ENCODE data around the gene CXorf66. TPM values are rescaled to one million over a fixed set of nuclear protein-coding genes. Genes with fewer than 3 reads are reported as not detected.

The CXorf66 gene
- total and polyA plus RNA-seq, 2 of the 4 experiments (the other 2 are of a cell fraction) = not detected

DNA sequence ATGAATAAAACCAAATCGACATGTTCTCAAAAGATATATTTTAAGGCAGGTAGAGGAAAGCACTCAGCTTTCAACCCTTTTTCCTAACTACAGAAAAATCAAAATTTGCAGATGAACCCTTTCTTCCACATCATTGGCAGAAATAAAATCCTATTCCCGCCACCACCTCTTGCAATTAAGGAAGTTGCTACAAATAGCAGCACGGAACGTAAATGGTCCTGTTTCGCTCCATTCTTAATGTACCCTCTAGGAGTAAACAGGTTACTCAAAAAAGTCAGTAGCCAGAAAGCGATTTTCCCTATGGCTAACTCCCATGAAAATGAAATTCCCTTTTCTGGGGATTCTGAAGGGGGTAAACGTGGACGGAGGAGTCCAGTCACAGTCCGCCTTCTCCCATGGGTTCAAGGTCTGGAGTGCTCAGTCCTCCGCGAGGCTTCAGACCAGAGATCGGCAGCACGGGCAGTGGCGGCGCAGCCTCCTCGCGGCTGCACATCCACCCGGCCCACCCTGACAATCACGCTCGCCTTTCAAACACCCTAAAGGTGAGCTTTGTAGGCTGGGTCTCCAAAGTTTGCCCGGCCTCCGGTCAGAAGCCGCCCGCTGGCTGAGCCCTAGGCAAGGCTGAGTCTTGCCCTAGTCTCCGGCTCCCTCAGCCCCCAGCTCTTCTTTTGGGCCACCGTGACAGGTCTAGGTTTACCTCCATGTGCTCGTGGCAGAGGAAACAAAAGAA is 34.2 kb downstream of the CXorf66 start:
- Histone ChIP-seq H3K56ac (ENCODE audit: extremely low read depth, insufficient read depth, low read length) (peak overlapping the region; percentile 52; the same call in 1 of the 2 replicates), H3K4me1 (ENCODE audit: control insufficient read depth, insufficient read depth, low read length) (no peaks in the 10 kb centered on the region; the same call in 1 of the 2 replicates), H2AFZ (replicated peaks; ENCODE audit: low read length, poor library complexity) (peak overlapping the region; percentile 74), H2AK9ac (replicated peaks; ENCODE audit: low read depth, low read length, poor library complexity) (peak overlapping the region; percentile 93), H3K4me3 (ENCODE audit: insufficient read depth, low read depth, low read length) (peak overlapping the region; percentile 80), H2BK5ac (ENCODE audit: low read depth, low read length, poor library complexity, severe bottlenecking) (peak overlapping the region; percentile 2), H2AK5ac (ENCODE audit: low read depth, low read length) (no peak overlapping the region), H2BK15ac (ENCODE audit: low read depth, low read length) (no peak overlapping the region), H2BK20ac (ENCODE audit: low read depth, low read length) (no peak overlapping the region), H4K20me1 (ENCODE audit: insufficient read depth, low read length) (peaks cover 4% of the 10 kb centered on the region; the same call in 1 of the 2 replicates), H3K27ac (ENCODE audit: insufficient read depth, low read length) (peak overlapping the region; percentile 70), H4K5ac (ENCODE audit: low read depth, low read length) (no peak overlapping the region), H3K14ac (replicated peaks; ENCODE audit: low read depth, low read length) (peak overlapping the region; percentile 6; the same call in 1 of the 2 replicates), H3K9me3 (ENCODE audit: control insufficient read depth, insufficient read depth, low read length) (no peaks in the 10 kb centered on the region), H3K9me1 (ENCODE audit: insufficient read depth, low read length) (no peaks in the 10 kb centered on the region), H3K79me1 (ENCODE audit: low read depth in 1 of 2, low read length in 2 of 2) (peaks cover 0 to 9% of the 10 kb centered on the region in 2 experiments; a peak in 2 of 4 replicates), H4K8ac (ENCODE audit: low read depth in 2 of 2, low read length in 2 of 2) (no peak overlapping the region), H3K9ac (ENCODE audit: low read depth, low read length) (peak overlapping the region; percentile 45), H3K4ac (ENCODE audit: low read depth, low read length) (peak overlapping the region; percentile 10), H2BK120ac (ENCODE audit: low read depth, low read length) (peak overlapping the region; percentile 23; the same call in 1 of the 2 replicates), H4K91ac (ENCODE audit: insufficient read depth, low read depth, low read length) (no peak overlapping the region), H3K18ac (ENCODE audit: low read depth, low read length) (no peak overlapping the region), H3K36me3 (ENCODE audit: control insufficient read depth, insufficient read depth, low read length) (no peaks in the 10 kb centered on the region), H3K27me3 (ENCODE audit: control insufficient read depth, insufficient read depth, low read length) (no peaks in the 10 kb centered on the region), H3K4me2 (ENCODE audit: low read depth, low read length) (peak overlapping the region; percentile 73), H3K23ac (ENCODE audit: low read depth, low read length) (peak overlapping the region; percentile 45; the same call in 1 of the 2 replicates)
- in situ Hi-C loops (cut with MboI; ENCODE audit: low sequenced_read_pairs) = no loop called here
- dilution Hi-C loops (cut with HindIII; ENCODE audit: low sequenced_read_pairs, unreplicated experiment) = no loop called here
- TF ChIP-seq RCOR1 (IDR thresholded peaks at IDR 0.05; ENCODE audit: insufficient replicate concordance, low read length) (no peak), SMC3 (IDR thresholded peaks at IDR 0.05; ENCODE audit: low read depth, low read length) (no peak), POLR2A (IDR thresholded peaks at IDR 0.05; ENCODE audit: low read depth, low read length) (no peak), USF2 (IDR thresholded peaks at IDR 0.05; ENCODE audit: low read depth, low read length) (no peak), RAD21 (IDR thresholded peaks at IDR 0.05; ENCODE audit: low read length) (no peak), CTCF (conservative IDR thresholded peaks at IDR 0.05; ENCODE audit: low read depth, low read length) (no peak), RFX5 (IDR thresholded peaks at IDR 0.05; ENCODE audit: low read depth, low read length) (no peak), MAFK (IDR thresholded peaks at IDR 0.05; ENCODE audit: low read depth, low read length) (no peak)
- WGBS, 2 experiments (ENCODE audit: extremely low coverage in 2 of 2, insufficient read length in 1 of 2) = 20% methylated on average over 2 of the region's 27 CpGs; no CpG with 5 or more reads in 1 of the 2 experiments
- ChIA-PET POLR2A (ENCODE audit: unreplicated experiment) (no interaction called here), CTCF (no interaction called here)
- DNase-seq = no peak
- BruUV-seq (replicated peaks) = no TSS peak
- ATAC-seq (ENCODE audit: low read depth) = no peak
- intact Hi-C loops (cut with micrococcal nuclease) = loop anchor here (5.0 to 10.0 kb wide), 3 partner anchors 99 to 206 kb away; no protein-coding TSS in a partner anchor

Data from IMR-90 (cell line).